Activated effector memory CD4-positive, alpha-beta T cell treated with Interleukin-2 at 50 U/mL for 16 hours (primary cell): Measurements from ENCODE around the gene B3GAT1.
"Not testable (repeated sequence)": the region's sequence is repeated elsewhere in the genome, so short reads cannot be mapped to it uniquely, and the experiment has no call there.

Experiments
- DNase-seq: peaks from one replicate; pipeline ENCODE4 v3.0.0-alpha.2; 2020

B3GAT1 gene

GRCh38 chr11:134412203-134413042 lies at the start of gene B3GAT1:
TSS of gene B3GAT1 (minus strand) at chr11:134412242. CDS start at chr11:134387659, 24,583 bp downstream.
- peak; percentile 8 for DNase-seq

GRCh38 chr11:134461621-134462020 lies 49.6 kb upstream of the B3GAT1 start:
- no peak for DNase-seq

- DNase-seq: no peak
Observed at GRCh38 chr11:134460881-134461280, 48.8 kb upstream of the B3GAT1 start.

- no peak for DNase-seq
Observed at GRCh38 chr11:134460062-134460561, 48.1 kb upstream of the B3GAT1 start.

GRCh38 chr11:134459246-134460061 lies 47.4 kb upstream of the B3GAT1 start:
- no peak for DNase-seq

GRCh38 chr11:134457411-134458007 lies 45.5 kb upstream of the B3GAT1 start:
- DNase-seq: not testable (repeated sequence)

- DNase-seq: no peak
Observed at GRCh38 chr11:134455516-134455915, 43.5 kb upstream of the B3GAT1 start.

GRCh38 chr11:134454146-134454690 lies 42.2 kb upstream of the B3GAT1 start:
- no peak for DNase-seq

GRCh38 chr11:134453441-134453840 lies 41.4 kb upstream of the B3GAT1 start:
- DNase-seq: no peak

- DNase-seq: no peak
Observed at GRCh38 chr11:134452838-134453155, 40.8 kb upstream of the B3GAT1 start.

- no peak for DNase-seq
Observed at GRCh38 chr11:134452026-134452837, 40.2 kb upstream of the B3GAT1 start.

GRCh38 chr11:134450186-134450585 lies 38.1 kb upstream of the B3GAT1 start:
- no peak for DNase-seq

GRCh38 chr11:134449713-134450112 lies 37.7 kb upstream of the B3GAT1 start:
- no peak for DNase-seq

GRCh38 chr11:134449051-134449450 lies 37.0 kb upstream of the B3GAT1 start:
- no peak for DNase-seq

- DNase-seq: no peak
Observed at GRCh38 chr11:134447696-134448095, 35.7 kb upstream of the B3GAT1 start.

GRCh38 chr11:134445601-134446325 lies 33.7 kb upstream of the B3GAT1 start:
- no peak for DNase-seq

GRCh38 chr11:134444160-134445108 lies 32.4 kb upstream of the B3GAT1 start:
- DNase-seq: not testable (repeated sequence)

- no peak for DNase-seq
Observed at GRCh38 chr11:134443246-134443645, 31.2 kb upstream of the B3GAT1 start.

- DNase-seq: no peak
Observed at GRCh38 chr11:134442246-134442645, 30.2 kb upstream of the B3GAT1 start.

GRCh38 chr11:134441706-134442105 lies 29.7 kb upstream of the B3GAT1 start:
- no peak for DNase-seq
